MM.1S (cell line): ENCODE measurements around the gene EPSTI1.

Experiments
- DNase-seq: peaks from one replicate; pipeline ENCODE4 v3.0.0-alpha.2; 2015
- H2AFZ ChIP-seq: fragments of 300-600 bp; sonication (generic); 2 replicates; pipeline ENCODE4 v1.6.0; 2016; ENCODE audit warnings: antibody characterized with exemption, low read length
- H3F3A ChIP-seq: fragments of 300-600 bp; sonication (generic); 2 replicates; pipeline ENCODE4 v1.6.1; 2016; ENCODE audit warnings: mild to moderate bottlenecking, antibody characterized with exemption, low read length, moderate library complexity, mixed read lengths; ENCODE audit not compliant: insufficient read depth
- H3K27ac ChIP-seq: fragments of 300-600 bp; sonication (generic); 2 replicates; pipeline ENCODE4 v1.5.1; 2016; ENCODE audit warnings: mild to moderate bottlenecking, low read length
- H3K27me3 ChIP-seq: fragments of 300-600 bp; sonication (generic); replicated peaks from 2 replicates; pipeline ENCODE4 v1.6.0; 2016; ENCODE audit warnings: low read length; ENCODE audit not compliant: insufficient read depth
- H3K36me3 ChIP-seq: fragments of 300-600 bp; sonication (generic); replicated peaks from 2 replicates; pipeline ENCODE4 v1.6.1; 2016; ENCODE audit warnings: mild to moderate bottlenecking, low read length, mixed read lengths; ENCODE audit not compliant: insufficient read depth
- H3K4me1 ChIP-seq: fragments of 300-600 bp; sonication (generic); 2 replicates; pipeline ENCODE4 v1.6.1; 2016; ENCODE audit warnings: low read length, mixed read lengths
- H3K4me2 ChIP-seq: fragments of 300-600 bp; sonication (generic); 2 replicates; pipeline ENCODE4 v1.6.0; 2016; ENCODE audit warnings: low read depth, low read length
- H3K4me3 ChIP-seq: fragments of 300-600 bp; sonication (generic); 2 replicates; pipeline ENCODE4 v1.5.1; 2016; ENCODE audit warnings: low read length, mixed read lengths
- H3K79me2 ChIP-seq: fragments of 300-600 bp; sonication (generic); 2 replicates; pipeline ENCODE4 v1.6.1; 2016; ENCODE audit warnings: mixed run types, low read length, mixed read lengths
- H3K9ac ChIP-seq: fragments of 300-600 bp; sonication (generic); 2 replicates; pipeline ENCODE4 v1.6.1; 2016; ENCODE audit warnings: low read length, mixed read lengths
- H3K9me2 ChIP-seq: fragments of 300-600 bp; sonication (generic); replicated peaks from 2 replicates; pipeline ENCODE4 v1.6.1; 2016; ENCODE audit warnings: mild to moderate bottlenecking, low read length, mixed read lengths; ENCODE audit not compliant: insufficient read depth
- H3K9me3 ChIP-seq: fragments of 300-600 bp; sonication (generic); replicated peaks from 2 replicates; pipeline ENCODE4 v1.6.1; 2016; ENCODE audit warnings: mild to moderate bottlenecking, low read length, mixed read lengths; ENCODE audit not compliant: insufficient read depth
- H4K20me1 ChIP-seq: fragments of 300-600 bp; sonication (generic); 2 replicates; pipeline ENCODE4 v1.6.1; 2016; ENCODE audit warnings: mild to moderate bottlenecking, low read length, moderate library complexity, mixed read lengths; ENCODE audit not compliant: insufficient read depth
- CTCF ChIP-seq: fragments of 300-600 bp; sonication (generic); IDR thresholded peaks from 2 replicates; pipeline ENCODE4 v1.5.1; 2016; ENCODE audit warnings: antibody characterized with exemption, low read length, mixed read lengths
- EZH2 ChIP-seq: fragments of 300-600 bp; sonication (generic); optimal IDR thresholded peaks from 2 replicates; pipeline ENCODE3; 2017; ENCODE audit warnings: low read depth, mild to moderate bottlenecking, antibody characterized with exemption, low read length, mixed read lengths
- EZH2phosphoT487 ChIP-seq: fragments of 300-600 bp; sonication (generic); IDR thresholded peaks from 2 replicates; pipeline ENCODE4 v1.6.1; 2018; ENCODE audit warnings: antibody characterized with exemption, low read length

Gene EPSTI1

DNA sequence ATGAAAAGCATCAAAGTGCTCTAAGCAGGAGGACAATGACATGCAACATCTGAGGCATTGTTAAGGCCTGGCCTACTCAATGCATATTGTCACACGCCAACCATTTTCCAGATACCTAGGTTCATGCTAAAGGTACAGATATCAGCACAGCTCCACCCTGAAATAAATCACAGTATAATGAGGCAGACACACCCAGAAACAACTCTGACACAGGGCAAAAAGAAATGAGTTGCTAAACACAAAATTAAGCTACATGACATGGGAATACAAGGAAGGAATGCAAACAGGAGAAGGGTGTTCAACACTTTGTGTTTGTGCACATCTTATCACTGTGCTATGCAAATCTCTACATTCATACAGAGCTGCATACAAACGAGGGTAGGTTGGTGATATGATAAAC is 86.5 kb downstream of the EPSTI1 start:
- no peak overlapping the region for H2AFZ ChIP-seq
- no peaks in the 10 kb centered on the region for H3K9me2 ChIP-seq
- H3K79me2 ChIP-seq: no peaks in the 10 kb centered on the region
- H3K4me2 ChIP-seq: no peak overlapping the region
- H3F3A ChIP-seq: no peaks in the 10 kb centered on the region
- no peaks in the 10 kb centered on the region for H3K4me1 ChIP-seq
- no peaks in the 10 kb centered on the region for H4K20me1 ChIP-seq
- H3K4me3 ChIP-seq: no peak overlapping the region
- TF ChIP-seq CTCF: no peak
- TF ChIP-seq EZH2phosphoT487: no peak
- TF ChIP-seq EZH2: no peak
- H3K36me3 ChIP-seq: no peaks in the 10 kb centered on the region
- H3K9me3 ChIP-seq: no peaks in the 10 kb centered on the region
- no peak for DNase-seq
- no peak overlapping the region for H3K9ac ChIP-seq
- H3K27ac ChIP-seq: no peak overlapping the region
- H3K27me3 ChIP-seq: no peaks in the 10 kb centered on the region

DNA sequence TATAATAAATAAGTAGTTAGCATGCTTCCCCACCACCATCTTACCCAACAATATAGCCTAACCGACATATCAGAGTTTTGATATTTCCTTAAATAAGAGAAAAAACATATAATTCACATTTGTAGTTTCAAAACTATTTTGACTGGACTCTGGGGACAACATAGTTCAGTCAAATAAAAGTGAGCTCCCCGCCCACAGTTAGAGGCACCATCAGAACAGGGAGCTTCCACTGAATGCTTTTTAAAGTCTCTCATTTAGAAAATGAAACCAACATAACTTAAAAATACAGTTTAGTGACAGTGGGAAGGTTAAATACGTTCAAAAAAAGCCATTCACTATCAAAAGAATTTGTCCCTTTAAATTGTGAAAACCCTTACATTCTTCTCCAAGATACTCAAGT is 92.8 kb downstream of the EPSTI1 start:
- no peak overlapping the region for H3K9ac ChIP-seq
- H3K27ac ChIP-seq: no peak overlapping the region
- no peaks in the 10 kb centered on the region for H3K27me3 ChIP-seq
- H2AFZ ChIP-seq: no peak overlapping the region
- no peaks in the 10 kb centered on the region for H3F3A ChIP-seq
- H3K4me3 ChIP-seq: no peak overlapping the region
- H3K36me3 ChIP-seq: no peaks in the 10 kb centered on the region
- no peaks in the 10 kb centered on the region for H4K20me1 ChIP-seq
- no peaks in the 10 kb centered on the region for H3K9me3 ChIP-seq
- H3K4me2 ChIP-seq: no peak overlapping the region
- H3K9me2 ChIP-seq: no peaks in the 10 kb centered on the region
- no peak for DNase-seq
- no peaks in the 10 kb centered on the region for H3K79me2 ChIP-seq
- H3K4me1 ChIP-seq: no peaks in the 10 kb centered on the region
- TF ChIP-seq CTCF (no peak), EZH2 (no peak), EZH2phosphoT487 (no peak)

DNA sequence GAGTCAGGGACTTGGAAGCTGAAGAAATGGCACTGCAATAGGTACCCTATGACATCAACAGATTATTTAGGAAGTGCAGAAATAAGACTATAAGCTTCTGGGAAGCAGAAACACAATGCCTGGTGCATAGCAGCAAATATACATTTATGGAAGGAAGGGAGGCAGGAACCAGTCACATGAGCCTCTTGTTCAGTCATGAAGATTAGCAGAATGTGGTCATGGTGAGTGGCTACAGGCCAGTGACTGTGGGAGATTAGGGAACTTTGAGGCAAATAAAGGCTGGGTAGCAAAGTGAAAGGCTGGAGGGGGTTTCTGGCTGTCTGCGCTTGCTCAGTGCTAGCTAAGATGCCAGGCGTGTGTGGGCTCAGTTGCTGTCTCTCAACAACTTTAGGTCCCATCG is 96.3 kb downstream of the EPSTI1 start:
- Histone ChIP-seq H3K4me1 (no peaks in the 10 kb centered on the region), H3K9ac (no peak overlapping the region), H2AFZ (no peak overlapping the region), H3K27ac (no peak overlapping the region), H3K4me3 (no peak overlapping the region), H3K36me3 (no peaks in the 10 kb centered on the region), H4K20me1 (no peaks in the 10 kb centered on the region), H3K79me2 (no peaks in the 10 kb centered on the region), H3K9me2 (no peaks in the 10 kb centered on the region), H3K9me3 (no peaks in the 10 kb centered on the region), H3F3A (no peaks in the 10 kb centered on the region), H3K27me3 (no peaks in the 10 kb centered on the region), H3K4me2 (no peak overlapping the region)
- no peak for DNase-seq
- TF ChIP-seq EZH2phosphoT487 (no peak), EZH2 (no peak), CTCF (no peak)

- Histone ChIP-seq H3K36me3 (no peaks in the 10 kb centered on the region), H2AFZ (no peak overlapping the region), H3K27me3 (no peaks in the 10 kb centered on the region), H3K4me3 (no peak overlapping the region), H3K9me2 (no peaks in the 10 kb centered on the region), H3F3A (no peaks in the 10 kb centered on the region), H3K9me3 (no peaks in the 10 kb centered on the region), H3K27ac (no peak overlapping the region), H3K9ac (no peak overlapping the region), H3K4me1 (no peaks in the 10 kb centered on the region), H3K79me2 (no peaks in the 10 kb centered on the region), H4K20me1 (no peaks in the 10 kb centered on the region), H3K4me2 (no peak overlapping the region)
- TF ChIP-seq EZH2phosphoT487 (no peak), CTCF (no peak), EZH2 (no peak)
- no peak for DNase-seq
Observed at GRCh38 chr13:42894765-42895243, 97.2 kb downstream of the EPSTI1 start.
